HUES48 (cell line): Measurements from ENCODE around the gene CDC45.

Source experiments
- H3K27ac ChIP-seq: one replicate; pipeline ENCODE4 v1.7.0; 2013; ENCODE audit warnings: low read depth, low read length, inconsistent platforms
- H3K27me3 ChIP-seq: 2 replicates; pipeline ENCODE4 v1.6.1; 2013; ENCODE audit warnings: mild to moderate bottlenecking, low read length; ENCODE audit not compliant: control insufficient read depth, insufficient read depth
- H3K36me3 ChIP-seq: 2 replicates; pipeline ENCODE4 v1.6.1; 2013; ENCODE audit warnings: low read length; ENCODE audit not compliant: control insufficient read depth, insufficient read depth
- H3K4me1 ChIP-seq: 2 replicates; pipeline ENCODE4 v1.6.1; 2013; ENCODE audit warnings: mild to moderate bottlenecking, low read length; ENCODE audit not compliant: control insufficient read depth, insufficient read depth
- H3K4me3 ChIP-seq: 2 replicates; pipeline ENCODE4 v1.5.1; 2013; ENCODE audit warnings: mild to moderate bottlenecking, low read depth, low read length
- H3K9ac ChIP-seq: 2 replicates; pipeline ENCODE4 v1.6.1; 2013; ENCODE audit warnings: mild to moderate bottlenecking, low read depth, low read length, moderate library complexity
- H3K9me3 ChIP-seq: 2 replicates; pipeline ENCODE4 v1.6.1; 2013; ENCODE audit warnings: low read length; ENCODE audit not compliant: control insufficient read depth, insufficient read depth

CDC45 gene

GRCh38 chr22:19569276-19569640 lies 89.5 kb downstream of the CDC45 start:
- no peaks in the 10 kb centered on the region for H3K4me1 ChIP-seq
- H3K4me3 ChIP-seq: no peak overlapping the region
- H3K36me3 ChIP-seq: no peaks in the 10 kb centered on the region
- no peak overlapping the region for H3K27ac ChIP-seq
- H3K9ac ChIP-seq: no peak overlapping the region
- H3K27me3 ChIP-seq: no peaks in the 10 kb centered on the region
- no peaks in the 10 kb centered on the region for H3K9me3 ChIP-seq

GRCh38 chr22:19569976-19570375 lies 90.3 kb downstream of the CDC45 start:
- no peak overlapping the region for H3K9ac ChIP-seq
- no peaks in the 10 kb centered on the region for H3K4me1 ChIP-seq
- no peak overlapping the region for H3K27ac ChIP-seq
- no peaks in the 10 kb centered on the region for H3K27me3 ChIP-seq
- no peak overlapping the region for H3K4me3 ChIP-seq
- H3K9me3 ChIP-seq: no peaks in the 10 kb centered on the region
- H3K36me3 ChIP-seq: no peaks in the 10 kb centered on the region
